ENCODE measurements around the gene SERGEF. TPM values are rescaled to one million over a fixed set of nuclear protein-coding genes. Genes with fewer than 3 reads are reported as not detected.
A peak's percentile ranks its signal among the peaks of the same experiment; 100 is the strongest.

SERGEF gene
- total RNA-seq, 1 experiment from 2014 or later: 31.4 TPM

DNA sequence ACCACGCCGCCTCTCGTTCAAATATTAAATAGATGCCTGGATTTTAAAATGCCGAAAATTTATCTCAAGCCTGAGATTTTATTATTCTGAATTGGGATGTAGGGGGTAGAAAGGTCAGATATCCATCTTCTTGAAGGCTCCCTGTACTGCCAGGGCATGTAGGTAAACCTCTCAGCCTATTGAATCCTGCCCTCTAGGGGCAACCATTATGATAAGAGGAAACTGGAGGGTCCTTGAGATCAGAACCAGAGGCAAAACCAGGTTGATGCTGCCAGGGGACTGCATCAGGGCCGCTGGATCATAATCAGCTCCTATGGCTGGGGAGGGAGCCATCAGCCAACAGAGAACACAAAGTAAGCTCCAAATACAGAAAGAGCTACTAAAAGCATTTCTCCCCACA lies 185.8 kb downstream of the SERGEF start:
- Histone ChIP-seq H2BK5ac (ENCODE audit: insufficient read length, low read length) (no peak overlapping the region), H3K79me2 (ENCODE audit: insufficient read depth, low read length) (no peaks in the 10 kb centered on the region), H4K5ac (ENCODE audit: insufficient read length, low read depth, low read length) (no peak overlapping the region), H3K27me3 (ENCODE audit: insufficient read depth, low read length) (no peaks in the 10 kb centered on the region), H3K4ac (ENCODE audit: low read depth, low read length) (no peak overlapping the region), H2BK12ac (ENCODE audit: insufficient read length, low read depth, low read length) (no peak overlapping the region), H2BK20ac (ENCODE audit: low read depth, low read length, poor library complexity, severe bottlenecking) (no peak overlapping the region), H3K14ac (ENCODE audit: insufficient read depth, low read length) (no peak overlapping the region), H2AK5ac (ENCODE audit: insufficient read length, low read length) (no peak overlapping the region), H4K8ac (replicated peaks; ENCODE audit: insufficient read length, low read depth, low read length) (no peak overlapping the region), H3K56ac (ENCODE audit: insufficient read length, low read depth, low read length) (no peak overlapping the region), H3K27ac (ENCODE audit: insufficient read length, low read depth, low read length) (no peak overlapping the region), H4K91ac (ENCODE audit: insufficient read length, low read depth, low read length) (no peak overlapping the region), H3K4me2 (ENCODE audit: insufficient read depth, insufficient read length, low read length) (no peak overlapping the region), H3K4me1 (ENCODE audit: insufficient read depth, low read length) (no peaks in the 10 kb centered on the region; the same call in 1 of the 2 replicates), H3K18ac (ENCODE audit: insufficient read length, low read depth, low read length) (no peak overlapping the region), H3K9me3 (ENCODE audit: control insufficient read depth, low read depth, low read length) (no peaks in the 10 kb centered on the region), H2AFZ (ENCODE audit: low read length) (no peak overlapping the region), H3T11ph (ENCODE audit: low read length) (no peak overlapping the region), H3K9ac (ENCODE audit: extremely low read depth, insufficient read length, low read length) (no peak overlapping the region), H3K79me1 (ENCODE audit: insufficient read depth, low read depth, low read length, poor library complexity, severe bottlenecking) (no peaks in the 10 kb centered on the region), H2BK15ac (ENCODE audit: low read depth, low read length) (no peak overlapping the region), H3K23ac (ENCODE audit: insufficient read length, low read depth, low read length) (no peak overlapping the region), H2BK120ac (ENCODE audit: low read depth, low read length, poor library complexity, severe bottlenecking) (no peak overlapping the region), H3K23me2 (ENCODE audit: insufficient read length, low read depth, low read length, poor library complexity, severe bottlenecking) (no peaks in the 10 kb centered on the region), H4K20me1 (ENCODE audit: control insufficient read depth, insufficient read depth, insufficient read length) (no peaks in the 10 kb centered on the region)
- no peak for DNase-seq
- no peak overlapping the region for H3K4me3 Mint-ChIP-seq
- no peaks in the 10 kb centered on the region for H3K9me3 Mint-ChIP-seq
- no CpG with 5 or more reads among the region's 5 CpGs for WGBS (ENCODE audit: extremely low coverage, insufficient read length, low lambda C conversion rate)
- no peaks in the 10 kb centered on the region; the same call in 1 of the 2 replicates for H3K27me3 Mint-ChIP-seq (ENCODE audit: low read depth)
- no peaks in the 10 kb centered on the region for H3K36me3 Mint-ChIP-seq (ENCODE audit: insufficient read depth in 1 of 3, low read depth in 3 of 3)
- peaks cover 10 to 13% of the 10 kb centered on the region in 2 experiments for H3K4me1 Mint-ChIP-seq
- H3K27ac Mint-ChIP-seq: peak overlapping the region in 1 of 3 experiments; percentile 67; a peak in 1 of 7 replicates
- TF ChIP-seq, protein P1, sequence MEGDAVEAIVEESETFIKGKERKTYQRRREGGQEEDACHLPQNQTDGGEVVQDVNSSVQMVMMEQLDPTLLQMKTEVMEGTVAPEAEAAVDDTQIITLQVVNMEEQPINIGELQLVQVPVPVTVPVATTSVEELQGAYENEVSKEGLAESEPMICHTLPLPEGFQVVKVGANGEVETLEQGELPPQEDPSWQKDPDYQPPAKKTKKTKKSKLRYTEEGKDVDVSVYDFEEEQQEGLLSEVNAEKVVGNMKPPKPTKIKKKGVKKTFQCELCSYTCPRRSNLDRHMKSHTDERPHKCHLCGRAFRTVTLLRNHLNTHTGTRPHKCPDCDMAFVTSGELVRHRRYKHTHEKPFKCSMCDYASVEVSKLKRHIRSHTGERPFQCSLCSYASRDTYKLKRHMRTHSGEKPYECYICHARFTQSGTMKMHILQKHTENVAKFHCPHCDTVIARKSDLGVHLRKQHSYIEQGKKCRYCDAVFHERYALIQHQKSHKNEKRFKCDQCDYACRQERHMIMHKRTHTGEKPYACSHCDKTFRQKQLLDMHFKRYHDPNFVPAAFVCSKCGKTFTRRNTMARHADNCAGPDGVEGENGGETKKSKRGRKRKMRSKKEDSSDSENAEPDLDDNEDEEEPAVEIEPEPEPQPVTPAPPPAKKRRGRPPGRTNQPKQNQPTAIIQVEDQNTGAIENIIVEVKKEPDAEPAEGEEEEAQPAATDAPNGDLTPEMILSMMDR (conservative IDR thresholded peaks at IDR 0.05): peak; percentile 67
